HG02610 (cell line): Measurements from ENCODE around the gene PLEKHA1.

ENCODE experiments used
- ATAC-seq: cut with Tn5 transposase; IDR thresholded peaks from one replicate; pipeline ENCODE4 v1.9.1; 2021; ENCODE audit warnings: mild to moderate bottlenecking, moderate library complexity; ENCODE audit not compliant: unreplicated experiment

The PLEKHA1 gene

DNA sequence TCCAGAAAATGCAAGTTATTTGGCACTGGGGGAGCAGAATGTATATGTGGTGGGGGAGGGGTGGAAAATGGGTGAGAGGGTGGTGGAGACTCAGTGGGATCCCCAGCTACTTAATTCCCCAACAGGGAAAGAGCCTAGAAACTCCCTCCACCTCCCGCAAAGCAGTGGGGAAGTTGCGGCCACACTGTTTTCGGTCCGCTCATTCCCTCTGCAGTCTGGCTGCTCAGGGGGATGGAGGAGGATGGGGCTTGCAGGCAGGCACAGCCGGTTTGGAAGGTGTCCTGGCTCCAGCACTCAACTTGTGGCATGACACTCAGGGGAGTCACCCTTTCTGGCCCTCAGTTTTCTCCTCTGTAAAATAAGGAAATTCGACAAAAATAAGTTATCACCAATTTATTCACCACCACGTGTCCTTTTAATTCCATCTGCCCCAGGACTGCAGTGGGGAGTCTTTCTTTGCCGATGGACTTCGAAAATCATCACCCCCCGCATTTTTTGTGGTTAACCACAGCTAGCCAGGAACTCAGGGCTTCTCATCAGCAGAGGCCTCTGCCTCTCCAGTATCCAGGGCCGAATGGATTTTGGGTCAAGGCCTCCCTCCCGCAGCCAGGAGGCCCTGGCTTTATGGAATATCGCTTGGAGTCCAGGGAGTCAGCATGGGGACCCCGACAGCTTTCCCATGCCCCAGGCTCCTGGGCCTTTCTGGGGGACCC lies 85.2 kb downstream of the PLEKHA1 start:
- ATAC-seq: no peak

DNA sequence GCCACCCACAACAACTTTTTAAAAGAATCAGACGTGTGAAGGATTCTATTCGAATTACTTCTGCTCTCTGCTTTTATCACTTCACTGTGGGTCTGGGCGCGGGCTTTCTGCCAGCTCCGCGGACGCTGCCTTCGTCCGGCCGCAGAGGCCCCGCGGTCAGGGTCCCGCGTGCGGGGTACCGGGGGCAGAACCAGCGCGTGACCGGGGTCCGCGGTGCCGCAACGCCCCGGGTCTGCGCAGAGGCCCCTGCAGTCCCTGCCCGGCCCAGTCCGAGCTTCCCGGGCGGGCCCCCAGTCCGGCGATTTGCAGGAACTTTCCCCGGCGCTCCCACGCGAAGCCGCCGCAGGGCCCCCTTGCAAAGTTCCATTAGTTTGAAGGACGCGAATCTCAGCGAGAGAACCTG lies 86.4 kb downstream of the PLEKHA1 start:
- ATAC-seq: no peak

DNA sequence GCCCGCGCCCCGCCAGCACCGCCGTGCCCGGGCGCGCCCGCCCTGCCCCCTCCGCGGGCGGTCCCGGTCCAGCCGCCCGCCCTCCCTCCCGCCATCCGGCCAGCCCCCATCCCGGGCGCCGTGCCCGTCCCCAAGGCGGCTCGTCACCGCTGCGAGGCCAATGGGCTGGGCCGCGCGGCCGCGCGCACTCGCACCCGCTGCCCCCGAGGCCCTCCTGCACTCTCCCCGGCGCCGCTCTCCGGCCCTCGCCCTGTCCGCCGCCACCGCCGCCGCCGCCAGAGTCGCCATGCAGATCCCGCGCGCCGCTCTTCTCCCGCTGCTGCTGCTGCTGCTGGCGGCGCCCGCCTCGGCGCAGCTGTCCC lies 86.8 kb downstream of the PLEKHA1 start, which contains the start of gene HTRA1:
HTRA1 (plus strand) TSS at position 187 of the 362 bp plus-strand sequence; CDS start at position 287, 100 bp downstream.
- no peak for ATAC-seq

DNA sequence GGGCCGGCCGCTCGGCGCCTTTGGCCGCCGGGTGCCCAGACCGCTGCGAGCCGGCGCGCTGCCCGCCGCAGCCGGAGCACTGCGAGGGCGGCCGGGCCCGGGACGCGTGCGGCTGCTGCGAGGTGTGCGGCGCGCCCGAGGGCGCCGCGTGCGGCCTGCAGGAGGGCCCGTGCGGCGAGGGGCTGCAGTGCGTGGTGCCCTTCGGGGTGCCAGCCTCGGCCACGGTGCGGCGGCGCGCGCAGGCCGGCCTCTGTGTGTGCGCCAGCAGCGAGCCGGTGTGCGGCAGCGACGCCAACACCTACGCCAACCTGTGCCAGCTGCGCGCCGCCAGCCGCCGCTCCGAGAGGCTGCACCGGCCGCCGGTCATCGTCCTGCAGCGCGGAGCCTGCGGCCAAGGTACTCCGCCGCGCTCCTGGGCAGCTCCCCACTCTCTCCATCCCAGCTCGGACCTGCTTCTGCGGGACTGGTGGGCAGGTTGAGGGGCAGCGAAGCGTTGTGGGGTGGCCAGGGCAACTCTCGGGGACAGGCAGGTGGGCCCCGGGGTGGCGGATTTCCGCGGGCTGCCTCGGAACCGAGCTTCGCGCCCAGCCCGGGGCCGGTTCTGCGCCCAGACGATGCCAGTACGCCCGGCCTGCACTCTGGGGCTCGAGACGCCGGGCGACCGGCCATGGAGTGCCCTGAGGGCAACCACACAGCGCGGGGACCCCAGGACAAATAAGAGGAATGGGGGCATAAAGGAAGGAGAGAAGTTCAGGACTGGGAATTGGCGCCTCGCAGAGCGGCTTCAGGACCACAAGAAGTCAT lies 87.4 kb downstream of the PLEKHA1 start:
- ATAC-seq: no peak

DNA sequence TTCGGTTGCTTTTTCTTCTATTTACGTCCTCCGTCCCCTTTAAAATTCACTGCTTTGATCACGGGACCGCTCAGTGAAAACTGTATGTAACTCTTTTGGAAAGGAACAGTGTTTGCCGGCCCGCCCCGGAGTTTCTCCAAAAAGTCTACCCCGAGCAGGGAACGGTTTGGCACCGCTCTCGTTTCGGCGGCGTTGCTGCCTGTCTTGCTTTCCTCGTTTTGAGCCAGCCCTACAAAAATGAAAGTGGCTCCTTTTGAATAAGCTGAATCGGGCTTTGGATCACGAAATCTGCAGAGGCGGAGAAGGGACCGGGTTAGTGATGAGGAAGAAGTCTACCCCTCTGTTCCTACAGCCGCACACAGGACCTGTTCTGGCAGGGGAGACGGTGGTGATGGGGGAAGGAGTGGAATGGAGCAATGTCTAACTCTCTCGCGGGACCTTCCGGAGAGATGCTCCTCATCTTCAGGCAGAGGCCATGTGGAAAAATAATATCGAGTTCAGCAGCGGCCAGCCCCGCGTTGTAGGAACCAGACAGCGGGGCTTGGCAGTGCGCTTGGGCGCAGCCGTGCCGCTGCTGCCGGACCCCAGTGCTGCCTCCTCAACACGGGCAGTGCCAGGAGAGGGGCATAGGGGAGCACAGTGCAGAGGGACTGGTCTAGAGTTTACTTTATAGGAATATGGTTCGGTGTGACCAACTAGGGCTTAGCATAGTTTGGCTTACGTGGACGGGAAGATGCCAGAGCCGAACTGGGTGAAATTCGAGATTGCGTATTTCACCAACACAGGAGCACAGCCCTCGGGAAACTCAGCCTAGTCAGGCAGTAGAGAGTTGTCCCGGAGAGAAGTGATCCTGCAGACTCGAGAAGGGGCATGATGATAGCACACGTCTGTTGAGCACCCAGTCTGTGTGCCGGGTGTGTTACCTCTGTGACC lies 88.3 kb downstream of the PLEKHA1 start:
- no peak for ATAC-seq

DNA sequence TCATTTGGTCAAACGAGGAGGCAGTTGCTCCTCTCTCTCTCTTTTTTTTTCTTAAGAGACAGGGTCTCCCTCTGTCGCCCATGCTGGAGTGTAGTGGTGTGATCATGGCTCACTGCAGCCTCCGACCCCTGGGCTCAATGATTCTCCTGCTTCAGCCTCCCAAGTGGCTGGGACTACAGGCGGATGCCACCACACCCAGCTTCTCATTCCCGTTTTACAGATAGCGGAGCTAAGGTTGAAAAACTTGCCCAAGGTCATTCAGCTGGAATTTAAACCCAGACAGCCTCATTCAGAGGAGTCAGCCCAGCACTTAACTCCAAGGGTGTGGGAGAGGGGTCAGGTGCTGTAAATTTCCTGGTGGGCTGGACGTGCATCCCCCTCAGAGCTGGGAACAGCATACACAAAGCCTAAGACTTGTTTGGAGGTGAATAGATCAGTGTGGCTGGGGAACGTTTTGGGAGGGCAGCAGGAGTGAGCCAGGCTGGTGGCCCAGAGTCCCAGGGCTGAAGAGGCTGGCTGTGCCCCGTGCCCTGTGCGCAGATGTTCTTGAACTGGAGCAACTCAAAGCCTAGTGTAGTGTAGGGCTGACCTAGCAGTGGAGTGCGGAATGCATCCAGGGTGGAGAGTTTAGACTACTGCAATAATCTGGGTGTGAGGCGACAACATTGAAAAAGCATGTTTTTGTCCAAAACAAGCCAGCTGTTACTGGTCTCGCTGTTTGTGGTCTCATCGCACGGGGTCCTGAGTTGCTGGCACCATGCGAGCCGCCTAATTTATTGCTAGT lies 89.2 kb downstream of the PLEKHA1 start:
- no peak for ATAC-seq

DNA sequence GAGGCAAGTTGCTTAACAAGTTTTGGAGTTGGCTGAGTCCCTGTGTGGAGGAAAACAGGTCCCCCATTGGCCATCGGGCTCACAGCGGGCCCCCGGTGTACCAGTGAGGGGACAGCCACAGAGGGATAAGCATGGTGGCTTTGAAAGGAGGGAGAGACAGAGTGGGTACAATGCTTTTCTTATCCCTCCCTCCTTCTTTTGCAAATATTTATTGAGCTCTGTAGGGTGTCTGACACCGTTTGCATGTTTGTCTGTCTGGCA lies 89.7 kb downstream of the PLEKHA1 start:
- ATAC-seq: no peak

DNA sequence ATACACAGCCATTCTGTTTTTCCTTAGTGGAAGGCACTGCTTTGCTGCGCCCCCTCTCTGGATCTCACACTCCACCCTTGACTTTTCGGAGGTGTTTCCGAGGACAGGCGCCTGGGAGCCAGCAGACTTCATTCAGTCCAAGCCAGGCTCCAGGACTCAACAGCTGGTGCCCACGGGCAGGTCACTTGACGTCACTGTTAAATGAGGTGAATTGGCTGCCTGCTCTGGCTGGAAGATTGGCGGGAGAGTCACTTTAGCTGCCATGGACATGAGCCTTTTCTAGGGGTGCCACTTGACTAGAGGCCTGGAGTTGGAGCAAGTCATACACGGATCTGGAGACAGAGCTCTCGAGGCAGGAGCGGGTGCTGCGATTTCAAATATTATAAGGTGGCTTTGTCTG lies 90.1 kb downstream of the PLEKHA1 start:
- ATAC-seq: no peak

DNA sequence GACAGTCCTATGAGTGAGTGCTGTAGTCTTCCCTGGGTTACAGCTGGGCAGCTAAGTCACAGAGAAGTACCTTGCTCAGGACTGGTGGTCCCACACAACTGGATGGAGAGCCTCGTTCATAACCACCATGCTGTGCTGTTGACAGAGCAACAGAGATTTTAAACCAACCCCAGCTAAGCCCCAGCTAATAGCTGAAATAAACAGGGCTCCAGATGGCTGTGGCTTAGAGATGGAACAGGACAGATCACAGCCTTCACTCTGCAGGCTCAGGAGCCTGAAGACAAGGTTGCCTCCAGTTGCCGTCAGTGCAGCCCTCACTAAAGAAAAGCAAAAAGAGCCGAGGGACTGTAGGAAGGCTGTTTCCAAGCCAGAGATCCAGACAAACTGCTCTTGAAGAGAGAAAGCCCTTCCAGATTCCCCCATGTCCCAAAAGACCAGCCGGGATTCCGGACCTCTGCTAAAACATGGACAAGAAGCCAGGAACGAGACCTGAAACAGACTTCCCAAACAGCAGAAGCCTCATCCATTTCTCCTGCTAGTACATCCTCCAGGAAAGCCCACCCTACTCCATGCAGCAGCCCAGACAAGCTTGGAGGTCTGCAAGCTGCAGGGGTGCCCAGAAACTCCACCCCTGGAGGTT lies 91.0 kb downstream of the PLEKHA1 start:
- ATAC-seq: no peak

DNA sequence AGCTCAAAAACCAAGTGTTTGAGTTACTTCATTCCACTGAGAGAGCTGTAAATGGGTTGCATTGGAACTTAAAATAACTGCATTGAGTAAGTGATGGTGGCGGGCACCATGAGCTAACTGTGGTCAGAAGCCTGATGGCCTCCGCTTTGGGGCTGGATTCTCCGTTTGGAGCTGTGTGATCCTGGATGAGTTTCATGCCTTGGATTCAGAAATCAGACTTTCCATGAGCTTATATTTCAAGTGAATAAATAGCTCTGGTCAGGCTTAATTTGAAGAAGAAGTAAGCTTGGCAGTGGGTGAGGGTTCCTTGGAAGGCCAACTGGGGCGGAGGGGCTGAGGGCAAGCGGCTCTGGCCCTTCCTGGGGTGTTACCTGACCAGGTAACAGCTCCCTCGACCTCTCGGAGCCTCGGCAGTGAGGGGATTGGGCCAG lies 92.5 kb downstream of the PLEKHA1 start:
- ATAC-seq: no peak

DNA sequence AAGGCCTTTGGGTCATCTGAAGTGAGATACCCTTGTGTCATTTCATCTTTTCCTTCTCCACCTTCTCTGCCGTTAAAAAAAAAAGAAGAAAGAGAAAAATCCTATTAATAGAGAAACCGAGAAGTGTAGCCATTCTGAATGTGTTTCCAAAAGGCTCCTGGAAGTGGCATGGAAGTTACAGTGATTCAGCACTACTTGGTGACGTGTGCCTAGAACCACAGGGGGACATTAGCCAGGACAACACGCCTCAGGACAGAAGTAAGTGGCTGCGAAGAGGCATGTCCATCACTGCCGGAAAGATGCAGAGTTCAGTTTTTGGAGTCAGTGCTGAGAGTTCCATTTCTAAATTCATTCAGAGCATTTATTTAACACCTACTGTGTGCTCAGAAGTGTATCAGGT lies 93.2 kb downstream of the PLEKHA1 start:
- ATAC-seq: no peak

DNA sequence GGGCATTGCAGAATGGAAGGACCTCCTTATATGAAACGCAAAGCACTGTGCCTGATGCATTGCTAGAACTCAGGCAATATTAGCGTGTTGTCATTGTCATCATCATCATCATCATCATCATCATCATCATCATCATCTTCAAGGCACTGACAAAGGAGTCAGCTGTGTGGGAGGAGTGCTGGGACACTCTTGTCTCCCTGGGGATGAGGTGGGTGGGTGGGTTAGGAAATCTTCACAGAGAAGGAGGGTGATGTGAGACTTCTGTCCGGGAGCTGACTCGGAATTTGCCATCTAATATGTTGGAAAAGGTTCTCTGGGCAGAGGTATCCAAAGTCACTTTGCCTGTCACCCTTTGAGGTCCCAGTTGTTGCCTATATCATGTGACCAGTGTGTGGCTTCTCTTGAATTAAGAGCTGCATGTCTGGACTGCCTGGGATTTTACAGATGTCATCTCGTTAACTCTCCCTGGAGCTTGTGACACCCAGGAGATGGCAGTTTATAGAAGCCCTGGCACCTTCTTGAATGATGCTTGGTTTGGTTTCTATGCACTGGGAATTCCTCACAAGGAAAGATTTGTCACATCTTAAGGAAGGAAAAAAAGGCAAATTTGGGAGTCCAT lies 93.9 kb downstream of the PLEKHA1 start:
- no peak for ATAC-seq

DNA sequence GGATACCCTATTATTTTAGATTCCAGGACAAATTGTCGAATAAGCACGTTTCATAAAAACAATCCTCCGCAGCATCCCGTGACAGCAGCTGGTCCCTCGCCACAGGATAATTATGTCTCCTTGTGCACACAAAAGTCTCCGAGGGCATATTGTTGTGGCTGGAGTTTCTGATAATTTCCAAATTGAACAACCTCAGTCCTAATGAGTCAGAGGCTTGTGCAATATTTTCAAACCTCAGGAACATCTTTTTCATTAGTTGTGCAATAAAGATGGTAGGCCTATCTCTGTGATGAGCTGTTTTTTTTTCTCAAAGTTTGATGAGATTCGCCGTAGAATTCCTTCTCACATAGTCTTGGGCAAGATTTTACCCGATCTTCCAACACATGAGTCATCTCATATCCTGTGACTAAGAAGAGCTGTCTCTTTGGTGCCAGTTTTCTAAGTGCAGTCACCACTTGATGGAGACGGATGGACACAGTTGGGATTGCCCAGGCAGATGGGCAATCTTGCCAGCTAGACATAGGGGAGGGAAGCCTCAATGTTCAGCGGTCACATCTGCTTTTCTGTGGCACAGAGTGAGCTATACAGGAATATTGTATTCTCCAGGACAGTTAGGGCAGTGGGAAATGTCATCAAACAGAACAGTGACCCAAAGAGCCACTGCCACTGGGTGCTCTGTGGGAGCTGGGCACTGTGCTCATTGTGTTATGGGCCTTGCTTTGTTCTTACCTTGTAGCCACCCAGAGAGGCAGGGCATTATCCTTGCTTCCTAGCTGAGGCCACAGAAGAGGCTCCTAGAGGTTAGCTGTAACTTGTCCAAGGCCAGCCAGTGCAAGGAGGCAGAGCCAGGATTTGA lies 94.6 kb downstream of the PLEKHA1 start:
- no peak for ATAC-seq

DNA sequence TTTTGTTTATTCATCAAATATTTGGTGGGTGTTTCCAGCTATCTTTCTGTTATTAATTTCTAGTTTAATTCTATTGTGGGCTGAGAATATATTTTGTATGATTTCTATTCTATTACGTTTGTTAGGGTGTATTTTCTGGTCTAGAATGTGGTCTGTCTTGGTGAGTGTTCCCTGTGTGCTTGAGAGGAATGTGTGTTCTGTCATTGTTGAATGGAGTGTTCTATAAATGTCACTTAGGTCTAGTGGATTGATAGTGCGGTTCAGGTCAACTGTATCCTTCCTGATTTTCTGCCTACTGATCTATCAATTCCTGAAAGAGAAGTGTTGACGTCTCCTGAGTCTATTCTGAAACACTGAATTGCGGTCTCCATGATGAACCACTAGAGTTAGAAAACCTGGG lies 95.3 kb downstream of the PLEKHA1 start:
- no peak for ATAC-seq

DNA sequence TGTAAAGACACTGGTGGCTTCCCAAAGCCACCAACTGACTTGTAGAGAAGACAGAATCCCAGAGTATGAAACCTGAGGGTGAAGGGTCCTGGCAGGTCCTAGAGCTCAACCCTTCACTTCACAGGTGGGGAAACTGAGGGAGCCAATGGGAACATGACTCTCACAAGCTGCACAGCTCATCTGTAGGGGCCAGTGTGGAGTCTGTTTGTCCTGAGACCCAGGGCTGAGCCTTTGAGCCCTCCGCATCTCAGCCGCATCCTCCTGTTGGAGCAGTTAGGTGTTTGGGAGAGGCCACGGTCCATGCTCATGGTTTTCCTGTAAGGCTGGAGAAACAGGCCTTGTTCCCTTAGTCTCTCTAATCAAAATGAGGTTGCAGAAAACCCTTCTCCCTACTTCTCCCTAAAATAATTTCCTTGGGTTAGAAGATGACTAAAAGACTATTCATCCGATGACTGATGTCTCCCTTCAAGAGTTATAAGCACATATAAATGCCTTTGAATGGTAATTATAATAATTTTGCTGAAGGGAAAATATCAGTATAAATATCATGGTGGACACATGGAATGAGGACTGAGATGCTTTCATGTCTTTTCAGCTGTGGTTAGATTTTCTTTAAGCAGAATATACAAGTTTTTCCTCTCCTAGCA lies 97.1 kb downstream of the PLEKHA1 start:
- no peak for ATAC-seq

DNA sequence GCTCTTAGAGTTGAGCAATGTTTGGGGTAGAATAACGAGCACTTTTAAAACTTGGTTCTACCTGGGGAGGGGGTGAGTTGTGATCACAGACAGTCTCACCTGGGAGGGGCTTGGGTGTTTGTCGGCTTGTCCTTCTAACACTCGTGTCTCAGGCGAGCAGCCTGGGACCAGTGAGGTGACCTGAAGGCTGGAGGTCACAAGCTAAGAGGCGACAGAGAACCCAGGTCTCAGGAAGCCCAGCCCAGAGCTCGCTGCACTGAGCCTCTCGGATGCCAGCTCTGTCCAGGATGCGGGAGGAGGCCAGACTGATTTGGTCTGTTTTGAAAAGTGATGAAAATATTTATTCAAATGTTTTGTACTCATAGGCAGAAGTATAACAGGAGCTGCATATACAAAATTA lies 98.6 kb downstream of the PLEKHA1 start:
- ATAC-seq: no peak

DNA sequence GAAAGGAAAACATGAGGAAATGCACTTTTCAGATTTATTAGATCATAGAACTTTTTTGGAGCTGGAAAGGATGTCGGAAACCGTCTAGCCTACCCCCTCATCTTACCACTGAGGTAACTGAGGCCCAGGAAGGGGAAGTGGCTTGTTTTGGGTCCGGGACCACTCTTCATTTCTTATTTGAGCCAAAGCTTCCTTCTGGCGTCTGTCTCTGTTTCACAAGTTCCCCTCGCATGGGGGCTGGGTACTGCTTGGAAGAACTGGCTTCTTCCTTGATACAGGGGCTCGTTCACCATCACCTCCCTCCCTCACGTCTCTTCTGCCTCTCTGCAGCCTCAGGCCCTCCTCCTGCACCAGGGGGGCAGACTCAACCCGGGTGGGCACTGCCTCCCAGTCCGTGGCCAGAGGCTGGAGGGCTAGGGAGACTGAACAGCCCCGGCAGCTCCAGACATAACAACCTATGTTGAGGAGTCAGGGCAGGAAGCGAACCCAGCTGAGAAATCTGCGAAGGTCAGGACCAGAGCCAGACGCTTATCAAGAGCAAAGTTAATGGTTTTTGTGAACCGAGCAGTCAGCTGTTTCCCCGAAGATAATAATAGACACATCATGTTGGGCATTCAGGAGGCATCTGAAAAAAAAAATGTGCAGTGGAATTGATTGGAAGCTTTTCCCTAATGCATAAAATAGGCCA lies 99.8 kb downstream of the PLEKHA1 start:
- no peak for ATAC-seq

DNA sequence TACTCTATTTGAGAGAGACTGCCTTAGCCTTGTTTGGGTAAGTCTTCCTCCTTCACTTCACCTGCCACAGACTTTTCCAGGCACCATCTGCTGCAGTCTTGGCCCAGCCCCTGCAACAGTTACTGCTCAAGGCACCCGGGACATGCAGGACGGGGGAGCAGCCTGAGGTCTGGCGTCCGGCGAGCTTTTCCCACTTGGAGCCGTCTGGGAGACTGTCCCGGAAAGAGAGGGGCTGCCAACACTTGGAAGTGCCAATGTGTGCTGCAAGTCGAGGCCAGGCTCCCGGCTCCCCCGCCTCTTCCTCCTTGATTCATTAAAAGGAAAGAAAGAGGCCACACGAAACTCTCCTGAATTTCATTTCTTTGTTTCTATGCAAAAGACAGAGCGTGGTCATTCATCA lies 100.6 kb downstream of the PLEKHA1 start:
- ATAC-seq: no peak
